Fibroblast of villous mesenchyme (primary cell): ENCODE results near the gene PYGB. TPM values are rescaled to one million over a fixed set of nuclear protein-coding genes. Genes with fewer than 3 reads are reported as not detected.

Experiments used
- DNase-seq: peaks from one replicate; pipeline ENCODE4 v3.0.0-alpha.2; 2010; ENCODE audit warnings: low read depth
- H3K4me3 ChIP-seq: 2 replicates; pipeline ENCODE4 v1.5.1; 2011; ENCODE audit warnings: low read depth, mild to moderate bottlenecking, low read length
- total RNA-seq: library from RNA; depleted of rRNA; stranded (reverse); fragments of >200 nt; gene quantifications from 2 replicates; pipeline ENCODE4 v1.2.3, GENCODE V29; 2012
- TF ChIP-seq, protein P1 (sequence below): IDR thresholded peaks from 2 replicates; pipeline ENCODE4 v1.5.1; 2012; ENCODE audit warnings: low read depth, mild to moderate bottlenecking, low read length; ENCODE audit not compliant: insufficient read depth

Gene PYGB
- total RNA-seq, 1 donor: 110 TPM

DNA sequence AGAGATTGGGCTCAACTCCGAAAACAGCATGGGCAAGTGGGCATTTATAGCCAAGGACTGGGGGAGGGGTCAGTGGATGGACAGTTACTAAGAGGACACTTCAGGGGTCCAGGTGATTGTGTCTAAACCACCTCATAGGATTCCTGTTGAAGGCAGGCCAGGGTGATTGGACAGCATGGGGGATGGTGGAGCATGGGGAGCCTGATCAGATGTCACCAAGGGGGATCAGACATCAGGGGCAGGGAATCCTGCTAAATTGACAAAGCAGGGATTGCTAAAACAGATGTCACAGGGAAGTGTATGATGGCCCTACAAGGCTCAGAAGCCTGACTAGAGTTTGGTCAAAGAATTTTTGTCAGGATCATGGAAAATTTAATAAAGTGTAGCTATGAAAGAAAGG lies 2.4 kb upstream of the PYGB start:
- TF ChIP-seq, protein P1, sequence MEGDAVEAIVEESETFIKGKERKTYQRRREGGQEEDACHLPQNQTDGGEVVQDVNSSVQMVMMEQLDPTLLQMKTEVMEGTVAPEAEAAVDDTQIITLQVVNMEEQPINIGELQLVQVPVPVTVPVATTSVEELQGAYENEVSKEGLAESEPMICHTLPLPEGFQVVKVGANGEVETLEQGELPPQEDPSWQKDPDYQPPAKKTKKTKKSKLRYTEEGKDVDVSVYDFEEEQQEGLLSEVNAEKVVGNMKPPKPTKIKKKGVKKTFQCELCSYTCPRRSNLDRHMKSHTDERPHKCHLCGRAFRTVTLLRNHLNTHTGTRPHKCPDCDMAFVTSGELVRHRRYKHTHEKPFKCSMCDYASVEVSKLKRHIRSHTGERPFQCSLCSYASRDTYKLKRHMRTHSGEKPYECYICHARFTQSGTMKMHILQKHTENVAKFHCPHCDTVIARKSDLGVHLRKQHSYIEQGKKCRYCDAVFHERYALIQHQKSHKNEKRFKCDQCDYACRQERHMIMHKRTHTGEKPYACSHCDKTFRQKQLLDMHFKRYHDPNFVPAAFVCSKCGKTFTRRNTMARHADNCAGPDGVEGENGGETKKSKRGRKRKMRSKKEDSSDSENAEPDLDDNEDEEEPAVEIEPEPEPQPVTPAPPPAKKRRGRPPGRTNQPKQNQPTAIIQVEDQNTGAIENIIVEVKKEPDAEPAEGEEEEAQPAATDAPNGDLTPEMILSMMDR: no peak
- no peak overlapping the region for H3K4me3 ChIP-seq
- DNase-seq: no peak

DNA sequence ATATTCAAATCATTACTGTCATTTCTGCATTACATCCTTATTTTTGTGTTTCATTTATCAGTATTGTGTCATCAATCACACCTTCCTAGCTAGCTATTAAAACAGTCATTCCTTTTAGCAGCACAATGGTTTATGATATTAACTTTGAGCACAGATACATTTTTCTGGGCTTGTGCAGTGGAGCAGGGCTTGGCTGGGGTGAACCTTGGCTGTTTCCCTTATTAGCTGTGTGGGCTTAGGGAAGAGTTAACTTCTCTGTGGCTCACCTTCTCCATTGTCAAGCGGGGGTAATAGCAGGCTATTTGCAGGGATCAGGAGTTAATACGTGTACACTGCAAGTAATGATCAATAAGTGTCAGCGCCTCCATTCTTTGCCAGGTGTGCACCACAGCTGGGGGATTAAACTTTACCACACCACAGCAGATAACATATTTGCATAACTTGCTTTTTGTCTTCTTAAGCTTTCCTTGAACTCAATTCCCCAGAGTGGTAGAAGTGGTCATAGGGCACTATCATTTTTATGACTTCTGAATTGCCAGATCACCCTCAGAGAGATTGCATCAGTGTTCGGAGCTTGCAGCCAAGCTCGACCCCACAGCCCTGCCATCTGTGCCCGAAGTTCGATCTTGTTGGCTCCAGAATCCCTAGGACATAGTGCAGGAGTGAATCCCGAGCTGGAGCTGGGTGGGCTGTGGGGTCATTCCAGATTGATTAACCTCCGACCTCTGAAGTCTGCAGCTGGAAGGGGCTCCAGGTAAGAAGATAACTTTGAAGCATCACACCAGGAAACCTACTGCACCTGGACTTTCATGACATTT lies 1.5 kb upstream of the PYGB start:
- DNase-seq: peak; percentile 79
- peak overlapping the region; percentile 80 for H3K4me3 ChIP-seq
- TF ChIP-seq, protein P1: no peak

DNA sequence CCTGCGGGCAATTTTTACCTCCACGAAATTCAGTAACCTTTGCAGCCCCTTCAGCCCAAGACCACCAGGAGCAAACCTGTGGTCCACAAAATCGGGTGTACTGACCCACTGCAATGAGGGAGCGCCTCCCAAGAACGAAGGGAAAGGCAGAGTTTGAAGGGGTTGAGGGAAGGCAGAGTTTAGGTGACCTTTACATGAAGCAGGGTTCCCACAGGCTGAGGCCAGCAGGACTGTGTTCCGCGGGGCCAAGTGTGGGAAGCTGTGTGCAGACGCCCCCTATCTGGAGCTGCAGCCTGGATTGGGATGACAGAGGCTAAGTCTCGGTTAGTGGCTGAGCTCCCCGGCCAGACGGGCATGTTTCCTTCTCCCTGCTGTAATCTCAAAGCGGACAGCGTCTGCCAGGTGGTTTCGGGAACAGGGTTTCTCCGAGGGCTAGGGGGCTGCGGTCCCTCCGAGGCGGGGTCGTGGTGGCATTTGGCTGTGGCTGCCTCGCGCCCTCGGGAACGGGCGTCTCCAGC lies 826 bp upstream of the PYGB start:
- H3K4me3 ChIP-seq: peak overlapping the region; percentile 80
- DNase-seq: peak; percentile 81
- TF ChIP-seq, protein P1: peak; percentile 66

DNA sequence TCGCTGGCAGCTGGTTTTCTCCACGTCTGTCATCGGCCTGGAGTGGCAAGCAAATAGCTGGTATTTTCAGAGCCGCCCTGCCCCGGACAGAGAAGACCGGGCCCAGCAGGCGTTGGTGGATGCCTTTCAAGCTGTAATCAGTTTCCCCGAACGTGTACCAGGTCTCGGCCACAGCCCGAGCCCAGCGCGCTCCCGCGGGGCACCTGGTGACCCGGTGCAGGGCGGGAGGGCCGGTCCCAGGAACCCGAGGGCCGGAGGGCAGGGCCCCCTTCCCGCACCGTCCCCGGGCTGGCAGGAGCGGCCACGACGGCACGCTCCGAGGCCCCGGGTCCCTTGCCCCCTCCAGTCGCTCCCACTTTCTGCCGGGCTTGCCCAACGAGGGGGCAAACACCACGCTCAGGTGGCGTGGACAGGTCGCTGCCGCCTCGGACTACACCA lies 348 bp upstream of the PYGB start:
- TF ChIP-seq, protein P1: no peak
- no peak for DNase-seq
- peak overlapping the region; percentile 80 for H3K4me3 ChIP-seq

DNA sequence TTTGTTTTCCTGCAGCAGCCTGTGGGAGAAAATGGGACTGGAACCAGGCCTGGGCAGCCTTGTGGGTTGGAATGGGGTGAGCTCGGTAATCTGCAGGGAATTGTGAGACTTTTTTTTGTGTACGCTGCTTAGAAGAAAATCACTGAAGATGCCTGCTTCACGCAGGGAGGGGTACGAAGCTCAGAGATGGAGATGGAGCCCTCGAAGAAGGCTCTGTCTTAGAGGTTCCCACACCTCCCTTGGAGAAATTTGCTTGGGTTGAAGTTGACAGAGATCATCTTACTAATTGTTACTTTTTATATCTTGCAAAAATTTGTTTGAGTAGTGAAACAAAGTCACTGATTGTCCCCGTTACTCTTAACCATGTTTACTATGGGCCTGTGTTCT lies 894 bp downstream of the PYGB start:
- TF ChIP-seq, protein P1: no peak
- DNase-seq: no peak
- H3K4me3 ChIP-seq: peak overlapping the region; percentile 80

DNA sequence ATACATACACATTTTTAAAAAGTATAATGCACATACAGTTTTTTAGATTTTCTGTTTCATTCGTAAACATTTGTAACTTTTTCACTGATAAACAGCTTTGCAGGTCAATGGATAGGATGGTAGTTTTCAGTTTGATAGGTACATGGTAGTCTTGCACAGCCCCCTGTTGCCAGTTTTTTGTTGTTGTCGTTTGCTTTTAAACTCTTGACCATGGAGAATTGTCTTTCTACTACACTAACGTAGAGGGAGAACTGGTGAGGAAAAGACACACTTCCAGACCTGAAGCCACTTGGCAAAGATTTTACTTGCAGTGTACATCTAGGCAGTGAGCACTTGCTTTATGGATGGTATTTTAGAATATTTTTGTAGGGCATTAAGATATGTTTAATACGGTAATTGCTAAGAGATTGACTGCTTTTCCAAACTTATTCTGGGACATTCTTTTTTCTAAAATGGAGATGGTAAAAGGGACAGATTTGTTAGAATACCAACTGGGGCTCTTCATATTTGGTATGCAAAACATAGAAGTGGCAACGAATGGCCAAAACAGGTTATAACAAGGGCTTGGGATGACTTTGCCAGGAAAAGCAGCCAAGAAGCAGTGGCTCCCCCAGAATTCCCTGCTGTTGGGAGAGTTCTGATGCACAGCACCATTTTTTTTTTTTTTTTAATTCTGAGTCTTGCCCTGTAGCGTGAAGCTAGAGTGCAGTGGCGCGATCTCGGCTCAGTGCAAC lies 1.5 kb downstream of the PYGB start:
- peak; percentile 24 for DNase-seq
- TF ChIP-seq, protein P1: no peak

More for the DNA sequence above, 1.5 kb downstream of the PYGB start:
- H3K4me3 ChIP-seq: peak overlapping the region; percentile 80
